ENCODE measurements around the gene RAB28.

RAB28 gene

GRCh38 chr4:13524504-13525243 is 40.5 kb upstream of the RAB28 start:
- no peak overlapping the region for H3K27ac ChIP-seq (ENCODE audit: low read depth, low read length)
- no peaks in the 10 kb centered on the region for H3K36me3 ChIP-seq (ENCODE audit: low read length)
- no peak overlapping the region for H3K9ac ChIP-seq (ENCODE audit: low read length)
- H3K27me3 ChIP-seq (ENCODE audit: low read length): no peaks in the 10 kb centered on the region
- no peak overlapping the region for H2AFZ ChIP-seq (ENCODE audit: low read depth, low read length, severe bottlenecking)
- H3K4me3 ChIP-seq (ENCODE audit: insufficient read depth, low read length, poor library complexity, severe bottlenecking): no peak overlapping the region
- H3K79me2 ChIP-seq (ENCODE audit: insufficient read depth, low read length): no peaks in the 10 kb centered on the region
- H3K9me2 ChIP-seq (replicated peaks; ENCODE audit: insufficient read depth, low read length): no peaks in the 10 kb centered on the region
- H4K20me1 ChIP-seq (ENCODE audit: low read depth, low read length): no peaks in the 10 kb centered on the region
- H3K9me3 ChIP-seq (ENCODE audit: insufficient read depth, low read length): no peaks in the 10 kb centered on the region
- no peak for TF ChIP-seq EZH2phosphoT487 (conservative IDR thresholded peaks at IDR 0.05; ENCODE audit: low read length)
- TF ChIP-seq CTCF (IDR thresholded peaks at IDR 0.05; ENCODE audit: insufficient read depth, low read length, poor library complexity, severe bottlenecking): no peak
- H3F3A ChIP-seq (ENCODE audit: insufficient read depth): no peaks in the 10 kb centered on the region
- H3K4me2 ChIP-seq (ENCODE audit: low read depth, low read length, poor library complexity, severe bottlenecking): no peak overlapping the region

- Histone ChIP-seq H3K27ac (ENCODE audit: low read depth, low read length) (no peak overlapping the region), H3K9me2 (replicated peaks; ENCODE audit: insufficient read depth, low read length) (no peaks in the 10 kb centered on the region), H4K20me1 (ENCODE audit: low read depth, low read length) (no peaks in the 10 kb centered on the region), H3K79me2 (ENCODE audit: insufficient read depth, low read length) (no peaks in the 10 kb centered on the region), H3F3A (ENCODE audit: insufficient read depth) (no peaks in the 10 kb centered on the region), H3K36me3 (ENCODE audit: low read length) (no peaks in the 10 kb centered on the region), H3K27me3 (ENCODE audit: low read length) (no peaks in the 10 kb centered on the region), H3K9me3 (ENCODE audit: insufficient read depth, low read length) (no peaks in the 10 kb centered on the region), H3K9ac (ENCODE audit: low read length) (no peak overlapping the region), H2AFZ (ENCODE audit: low read depth, low read length, severe bottlenecking) (no peak overlapping the region), H3K4me3 (ENCODE audit: insufficient read depth, low read length, poor library complexity, severe bottlenecking) (no peak overlapping the region), H3K4me2 (ENCODE audit: low read depth, low read length, poor library complexity, severe bottlenecking) (no peak overlapping the region)
- no peak for TF ChIP-seq CTCF (IDR thresholded peaks at IDR 0.05; ENCODE audit: insufficient read depth, low read length, poor library complexity, severe bottlenecking)
- no peak for TF ChIP-seq EZH2phosphoT487 (conservative IDR thresholded peaks at IDR 0.05; ENCODE audit: low read length)
Measured at GRCh38 chr4:13523591-13524503, 39.7 kb upstream of the RAB28 start.

- H2AFZ ChIP-seq (ENCODE audit: low read depth, low read length, severe bottlenecking): no peak overlapping the region
- H3K4me3 ChIP-seq (ENCODE audit: insufficient read depth, low read length, poor library complexity, severe bottlenecking): no peak overlapping the region
- H4K20me1 ChIP-seq (ENCODE audit: low read depth, low read length): no peaks in the 10 kb centered on the region
- H3K4me2 ChIP-seq (ENCODE audit: low read depth, low read length, poor library complexity, severe bottlenecking): no peak overlapping the region
- no peaks in the 10 kb centered on the region for H3K79me2 ChIP-seq (ENCODE audit: insufficient read depth, low read length)
- no peak overlapping the region for H3K27ac ChIP-seq (ENCODE audit: low read depth, low read length)
- H3K36me3 ChIP-seq (ENCODE audit: low read length): no peaks in the 10 kb centered on the region
- no peaks in the 10 kb centered on the region for H3K27me3 ChIP-seq (ENCODE audit: low read length)
- no peak overlapping the region for H3K9ac ChIP-seq (ENCODE audit: low read length)
- H3K9me3 ChIP-seq (ENCODE audit: insufficient read depth, low read length): no peaks in the 10 kb centered on the region
- H3K9me2 ChIP-seq (replicated peaks; ENCODE audit: insufficient read depth, low read length): no peaks in the 10 kb centered on the region
- TF ChIP-seq EZH2phosphoT487 (conservative IDR thresholded peaks at IDR 0.05; ENCODE audit: low read length) (no peak), CTCF (IDR thresholded peaks at IDR 0.05; ENCODE audit: insufficient read depth, low read length, poor library complexity, severe bottlenecking) (no peak)
- H3F3A ChIP-seq (ENCODE audit: insufficient read depth): no peaks in the 10 kb centered on the region
Measured at GRCh38 chr4:13523105-13523477, 39.0 kb upstream of the RAB28 start.
